Measurements from ENCODE around the gene CARD10. TPM values are rescaled to one million over a fixed set of nuclear protein-coding genes. Genes with fewer than 3 reads are reported as not detected.

CARD10 gene
- total and polyA plus RNA-seq, 2 of the 13 experiments (the other 11 are each of a cell fraction or from before 2014, with no cell fraction given): 35.2 to 55.8 TPM

- TF ChIP-seq NFAT5 (CRISPR knock-in tag; IDR thresholded peaks at IDR 0.05) (no peak), SIN3B (IDR thresholded peaks at IDR 0.05; ENCODE audit: low read length) (no peak), FOXM1 (CRISPR knock-in tag; IDR thresholded peaks at IDR 0.05) (no peak), ARNTL (CRISPR knock-in tag; IDR thresholded peaks at IDR 0.05) (peak; percentile 80), ZNF3 (CRISPR knock-in tag; IDR thresholded peaks at IDR 0.05) (no peak), STAT5B (CRISPR knock-in tag; IDR thresholded peaks at IDR 0.05) (no peak), NFKB2 (CRISPR knock-in tag; IDR thresholded peaks at IDR 0.05; ENCODE audit: borderline replicate concordance) (no peak), EHMT2 (IDR thresholded peaks at IDR 0.05; ENCODE audit: borderline replicate concordance, low read depth, low read length) (no peak), SUZ12 (IDR thresholded peaks at IDR 0.05; ENCODE audit: low read depth, low read length) (no peak), HBP1 (CRISPR knock-in tag; IDR thresholded peaks at IDR 0.05; ENCODE audit: low read depth) (no peak), ZBTB39 (CRISPR knock-in tag; IDR thresholded peaks at IDR 0.05) (no peak), ZNF570 (CRISPR knock-in tag; IDR thresholded peaks at IDR 0.05; ENCODE audit: borderline replicate concordance) (no peak), ZBTB49 (CRISPR knock-in tag; IDR thresholded peaks at IDR 0.05; ENCODE audit: borderline replicate concordance) (no peak), FOXC1 (CRISPR knock-in tag; IDR thresholded peaks at IDR 0.05; ENCODE audit: borderline replicate concordance) (no peak), EED (CRISPR knock-in tag; IDR thresholded peaks at IDR 0.05) (no peak), CREM (IDR thresholded peaks at IDR 0.05) (peak; percentile 32; the same call in 1 of the 2 replicates), CREM (CRISPR knock-in tag; IDR thresholded peaks at IDR 0.05) (no peak), ZNF547 (CRISPR knock-in tag; IDR thresholded peaks at IDR 0.05) (no peak), ZKSCAN1 (IDR thresholded peaks at IDR 0.05; ENCODE audit: low read length) (no peak)
These were observed 64.1 kb downstream of the CARD10 start (continued) for GRCh38 chr22:37454857-37455686.

All from HepG2 (cell line).